Stimulated activated CD4-positive, alpha-beta T cell treated with anti-CD3 and anti-CD28 coated beads, Interleukin-2, amount 100 ng/mL, for 24 hours (primary cell): ENCODE results near the gene UBAP2L.
"Not testable (repeated sequence)": the region's sequence is repeated elsewhere in the genome, so short reads cannot be mapped to it uniquely, and the experiment has no call there.

ENCODE experiments used
- DNase-seq, 2 donors: peaks; one replicate each; pipeline ENCODE4 v3.0.0-alpha.2; 2020

UBAP2L gene

GRCh38 chr1:154206196-154206595 is 14.6 kb upstream of the UBAP2L start, which contains the start of gene CFAP141:
Gene CFAP141 (minus strand): TSS chr1:154206333. CDS start chr1:154206307, 26 bp downstream.
- DNase-seq, result no peak

DNA sequence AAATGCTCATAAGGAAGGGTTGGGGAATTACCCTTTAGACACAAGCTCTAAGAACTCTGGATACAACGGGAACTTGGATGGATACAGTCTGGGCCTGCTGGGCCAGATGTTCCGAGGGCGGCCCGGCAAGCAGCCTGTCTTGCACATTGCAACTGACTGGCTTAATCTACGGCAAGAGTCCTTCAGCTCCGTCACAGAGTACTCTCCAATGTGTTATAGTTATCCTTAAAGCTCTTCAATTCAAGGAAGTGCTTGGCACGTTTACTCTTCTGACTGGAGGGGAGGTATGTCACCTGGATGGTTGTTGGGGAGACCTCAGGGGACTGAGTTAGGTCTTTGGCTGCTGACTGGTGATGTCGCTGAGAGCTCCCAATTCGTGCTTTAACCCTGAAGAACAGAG is 13.5 kb upstream of the UBAP2L start:
- DNase-seq, result no peak

DNA sequence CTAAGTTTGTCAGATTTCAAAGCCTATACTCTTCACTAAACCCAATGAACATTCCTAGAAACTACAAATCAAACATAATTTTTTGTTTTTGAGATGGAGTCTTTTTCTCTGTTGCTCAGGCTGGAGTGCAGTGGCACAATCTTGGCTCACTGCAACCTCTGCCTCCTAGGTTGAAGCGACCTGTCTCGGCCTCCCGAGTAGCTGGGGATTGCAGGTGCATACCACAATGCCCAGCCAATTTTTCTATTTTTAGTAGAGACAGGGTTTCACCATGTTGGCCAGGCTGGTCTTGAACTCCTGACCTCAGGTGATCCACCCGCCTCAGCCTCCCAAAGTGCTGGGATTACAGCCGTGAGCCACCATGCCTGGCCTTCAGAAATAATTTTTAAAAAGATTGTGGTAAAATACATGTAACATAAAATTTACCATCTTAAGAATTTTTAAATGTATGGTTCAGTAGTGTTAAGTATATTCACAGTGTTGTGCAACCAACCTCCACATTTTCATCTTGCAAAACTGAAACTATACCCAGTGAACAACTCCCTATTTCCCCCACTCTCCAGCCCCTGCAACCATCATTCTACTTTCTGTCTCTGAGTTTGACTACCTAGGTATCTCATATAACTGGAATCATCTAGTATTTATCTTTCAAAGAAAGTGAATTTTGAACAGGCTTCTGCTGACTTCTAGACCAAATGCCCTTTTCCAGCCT is 11.9 kb upstream of the UBAP2L start:
- DNase-seq, result no peak

GRCh38 chr1:154212083-154212482 is 8.7 kb upstream of the UBAP2L start:
- DNase-seq, result no peak

GRCh38 chr1:154213274-154213673 is 7.5 kb upstream of the UBAP2L start:
- no peak for DNase-seq

GRCh38 chr1:154218545-154218944 is 2.2 kb upstream of the UBAP2L start:
- DNase-seq, result no peak

DNA sequence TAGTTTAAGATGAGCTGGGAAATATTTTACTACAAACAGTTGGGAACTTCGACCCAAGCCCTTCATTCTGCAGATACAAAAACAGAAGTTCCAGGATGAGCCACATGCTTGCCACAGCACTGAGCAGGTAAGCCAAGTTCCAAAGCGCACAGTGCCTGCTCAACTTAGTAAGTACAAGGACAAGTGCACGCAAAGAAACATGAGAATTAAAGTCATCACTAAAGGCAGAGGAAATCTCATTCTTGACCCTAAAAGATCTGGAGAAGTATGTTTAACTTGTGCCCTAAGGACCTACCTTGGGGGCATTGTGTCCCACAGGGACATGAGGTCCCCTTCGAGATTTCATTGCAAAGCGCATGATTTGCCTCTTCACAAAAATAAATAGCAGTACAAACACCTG is 1.2 kb upstream of the UBAP2L start:
- no peak for DNase-seq

DNA sequence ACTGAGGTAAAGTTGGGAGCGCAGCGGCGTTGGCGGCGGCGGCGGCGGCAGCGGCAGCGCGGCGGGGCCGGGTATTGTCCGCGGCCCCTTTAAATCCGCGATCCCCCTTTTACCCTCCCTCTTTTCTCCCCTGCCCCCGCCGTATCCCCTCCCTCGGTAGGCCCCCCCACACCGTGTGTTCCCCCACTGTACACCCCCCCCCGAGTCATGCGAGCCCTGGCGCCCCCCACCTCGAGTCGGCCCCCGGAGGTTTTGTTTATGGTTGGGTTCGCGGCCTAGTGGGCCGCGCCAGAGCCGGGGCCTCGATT is 169 bp downstream of the UBAP2L start:
- DNase-seq, result no peak

DNA sequence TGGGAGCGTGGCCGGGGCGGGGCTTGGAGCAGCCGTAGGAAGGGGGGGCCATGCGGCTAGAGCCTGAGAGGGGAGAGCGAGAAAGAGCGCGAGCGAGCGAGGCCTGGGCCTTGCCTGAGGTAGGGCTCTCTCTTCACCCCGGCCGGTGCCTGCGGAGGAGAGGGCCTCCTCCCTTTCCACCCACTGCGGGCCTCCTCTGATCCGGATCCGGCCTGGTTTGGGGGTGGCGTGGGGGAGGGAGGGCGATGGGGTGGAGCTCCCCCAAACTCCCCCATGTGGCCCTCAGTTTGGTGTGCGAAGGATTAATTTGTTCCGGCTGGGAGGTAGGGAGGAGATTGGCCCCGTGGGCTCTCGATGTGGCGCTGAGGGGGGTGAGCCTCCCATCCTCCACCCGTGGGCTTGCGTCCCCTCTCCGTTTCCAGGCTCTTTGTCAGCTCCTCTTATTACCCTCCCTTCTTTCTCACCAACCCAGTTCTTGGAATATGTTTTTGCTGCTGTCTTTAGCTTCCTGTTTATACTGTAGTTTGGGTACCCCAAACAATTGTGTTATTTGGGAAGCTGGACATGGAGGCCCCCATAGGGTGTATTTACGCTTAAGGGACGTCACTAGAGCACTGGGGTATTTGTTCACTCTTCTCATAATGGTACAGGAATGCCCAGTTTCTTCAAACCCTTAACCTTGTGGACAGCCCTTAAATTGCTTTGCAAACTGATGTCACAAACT is 685 bp downstream of the UBAP2L start:
- peak; percentile 66 to 74 for DNase-seq

DNA sequence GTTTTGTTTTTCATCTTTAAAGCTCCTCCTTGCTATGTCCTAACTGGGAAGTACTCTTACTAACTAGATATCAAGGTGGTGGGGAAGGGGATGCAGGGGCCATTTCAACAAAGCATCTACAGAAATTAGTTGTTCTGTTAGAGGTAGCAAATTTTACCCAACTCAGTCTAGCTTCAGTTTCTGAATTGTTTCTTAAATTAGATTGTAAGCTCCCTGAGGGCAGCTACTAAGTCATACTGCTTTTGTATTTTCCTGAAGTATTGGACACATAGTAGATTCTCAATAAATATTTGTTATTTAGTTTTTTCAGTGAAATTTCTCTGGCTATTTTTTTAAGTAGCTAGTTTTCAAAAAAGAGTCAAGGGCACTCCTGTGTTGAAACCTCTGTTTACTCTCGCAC is 1.8 kb downstream of the UBAP2L start:
- no peak for DNase-seq

GRCh38 chr1:154222918-154223317 is 2.2 kb downstream of the UBAP2L start:
- DNase-seq, result no peak

- no peak for DNase-seq
Observed at GRCh38 chr1:154223621-154224020, 2.9 kb downstream of the UBAP2L start.

- DNase-seq, result no peak
Observed at GRCh38 chr1:154225370-154225769, 4.6 kb downstream of the UBAP2L start.

GRCh38 chr1:154231112-154231511 is 10.4 kb downstream of the UBAP2L start:
- not testable (repeated sequence) for DNase-seq

- DNase-seq, result not testable (repeated sequence)
Observed at GRCh38 chr1:154233127-154233526, 12.4 kb downstream of the UBAP2L start.

- no peak for DNase-seq
Observed at GRCh38 chr1:154236855-154237254, 16.1 kb downstream of the UBAP2L start.

DNA sequence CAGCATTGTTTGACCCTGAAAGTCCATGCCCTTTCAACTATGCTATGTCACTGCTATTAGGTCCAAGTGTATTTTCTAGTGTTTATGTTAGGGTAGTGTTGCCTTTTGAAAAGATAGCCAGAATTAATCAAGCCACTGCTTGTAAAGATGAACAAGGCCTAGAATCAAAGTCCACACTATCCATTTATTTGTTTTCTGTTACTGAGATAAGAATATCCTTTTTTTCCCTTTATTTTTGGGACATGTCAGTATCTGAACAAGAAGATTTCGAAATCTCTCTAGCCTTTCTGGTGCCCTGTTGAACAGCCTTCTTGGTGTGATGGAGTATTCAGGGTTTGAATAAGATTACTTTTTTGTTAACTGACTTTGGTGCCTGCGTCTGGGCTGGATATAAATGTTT is 16.7 kb downstream of the UBAP2L start:
- no peak for DNase-seq

DNA sequence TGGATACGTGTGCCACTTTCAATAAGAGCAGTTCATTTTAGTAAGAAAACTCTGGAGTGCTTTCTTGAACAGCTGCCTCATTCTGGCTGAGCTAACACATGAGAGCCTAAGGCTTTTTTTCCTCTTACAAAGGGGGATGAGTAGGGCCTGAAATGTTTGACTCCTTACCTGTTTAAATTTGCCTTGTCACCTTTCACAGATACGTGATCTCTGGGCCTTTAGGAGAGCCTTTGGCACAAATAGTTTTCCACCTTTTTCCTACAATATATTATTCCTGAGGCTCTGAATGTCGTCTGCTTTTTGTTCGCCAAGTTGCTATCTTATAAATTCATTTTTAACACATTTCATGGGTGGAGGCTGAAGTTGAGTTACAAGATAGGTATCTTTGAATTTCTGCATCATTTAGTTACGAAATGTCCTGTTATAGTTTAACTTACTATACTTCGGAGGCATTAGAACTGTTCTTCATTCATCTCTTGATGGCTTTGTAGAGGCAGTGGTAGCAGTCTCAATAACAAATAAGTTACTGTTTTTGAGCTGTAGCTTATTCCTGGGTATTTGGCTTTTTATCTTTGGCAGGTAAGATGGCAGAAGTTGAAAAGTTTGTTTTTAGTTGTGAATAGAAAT is 17.2 kb downstream of the UBAP2L start:
- no peak for DNase-seq

DNA sequence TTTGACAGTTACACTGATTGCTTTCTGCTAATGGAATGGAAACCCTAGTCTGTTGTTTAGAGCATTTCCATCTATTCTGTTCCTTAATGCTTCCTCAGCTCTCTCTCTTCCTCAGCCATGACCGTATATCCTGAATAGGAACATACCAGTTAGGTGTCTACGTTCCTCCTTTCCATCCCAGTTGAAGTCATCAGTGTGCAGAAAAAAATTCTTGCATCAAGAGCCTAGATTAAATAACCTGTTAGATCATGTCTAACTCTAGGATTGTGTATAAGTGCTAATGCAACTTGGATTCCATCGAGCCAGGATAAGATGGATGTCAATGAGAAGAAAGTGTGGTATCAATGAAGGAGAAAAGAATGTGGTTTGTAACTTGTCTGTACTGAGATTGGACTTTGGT is 18.7 kb downstream of the UBAP2L start:
- DNase-seq, result no peak

DNA sequence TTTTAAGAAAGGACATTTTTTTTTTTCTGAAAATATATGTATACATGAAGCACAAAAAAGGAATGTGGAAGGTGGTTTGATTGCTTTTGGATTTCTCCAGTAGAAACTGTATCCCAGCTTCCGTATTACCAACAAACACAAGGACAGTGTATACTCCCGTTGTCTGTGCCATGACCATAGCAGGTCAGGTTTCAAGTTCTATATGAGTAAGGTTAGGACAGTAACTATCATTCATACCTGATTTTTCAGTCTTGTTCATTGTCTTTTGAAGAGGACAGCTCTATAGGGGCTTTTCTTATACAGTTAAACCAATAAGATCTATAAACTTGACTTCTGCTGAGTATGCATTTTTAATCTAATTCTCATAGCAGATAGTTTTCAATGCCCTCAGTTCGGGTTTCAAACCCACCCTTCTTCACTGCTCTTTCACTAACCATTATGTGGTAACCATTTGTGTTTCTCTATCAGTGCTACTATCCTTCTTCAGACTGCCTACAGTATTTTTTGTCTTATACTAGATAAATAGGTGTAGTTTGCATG is 19.6 kb downstream of the UBAP2L start:
- no peak for DNase-seq

DNA sequence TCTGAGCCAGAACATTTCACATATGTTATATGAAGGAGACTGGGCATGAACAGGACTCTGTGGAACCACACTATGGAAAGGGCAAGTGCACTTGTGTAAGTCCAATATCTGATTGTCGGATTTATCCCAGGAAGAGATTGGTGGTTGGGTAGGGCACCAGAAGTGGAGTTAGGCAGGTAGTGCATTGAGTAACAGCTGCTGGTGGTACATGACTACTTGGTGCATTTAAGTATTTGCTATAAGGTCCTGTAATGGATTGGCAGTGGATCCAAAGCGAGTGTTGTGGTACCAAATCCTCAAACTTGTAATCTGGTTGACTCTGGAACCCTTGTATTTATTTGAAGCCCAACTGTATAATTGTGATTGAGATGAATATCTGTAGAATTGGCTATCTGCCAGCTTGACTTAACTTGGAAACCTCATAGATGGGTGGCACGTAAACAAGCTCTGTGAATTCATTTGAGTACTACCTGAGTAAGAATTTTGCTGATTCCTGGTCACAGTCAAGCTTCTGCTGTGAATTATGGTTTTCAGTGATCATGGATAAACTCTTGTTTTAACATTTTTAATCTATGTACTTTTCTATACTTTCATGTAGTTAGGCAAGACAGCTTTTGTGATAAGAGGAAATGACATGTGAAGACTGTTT is 21.1 kb downstream of the UBAP2L start:
- DNase-seq, result no peak

DNA sequence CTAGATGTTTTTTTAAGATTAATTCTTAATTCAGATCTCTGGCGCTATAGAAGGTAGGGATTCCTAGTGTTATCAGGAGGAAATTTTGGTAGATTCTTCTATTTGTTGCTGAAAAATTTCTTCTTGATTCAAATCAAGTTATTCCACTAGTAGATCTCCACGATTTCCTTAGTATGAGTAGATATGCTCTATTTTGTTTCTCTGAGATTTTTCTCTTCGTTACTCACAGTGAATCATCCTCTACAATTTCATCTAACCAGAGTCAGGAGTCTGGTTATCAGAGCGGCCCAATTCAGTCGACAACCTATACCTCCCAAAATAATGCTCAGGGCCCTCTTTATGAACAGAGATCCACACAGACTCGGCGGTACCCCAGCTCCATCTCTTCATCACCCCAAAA is 32.9 kb downstream of the UBAP2L start:
- DNase-seq, result no peak

DNA sequence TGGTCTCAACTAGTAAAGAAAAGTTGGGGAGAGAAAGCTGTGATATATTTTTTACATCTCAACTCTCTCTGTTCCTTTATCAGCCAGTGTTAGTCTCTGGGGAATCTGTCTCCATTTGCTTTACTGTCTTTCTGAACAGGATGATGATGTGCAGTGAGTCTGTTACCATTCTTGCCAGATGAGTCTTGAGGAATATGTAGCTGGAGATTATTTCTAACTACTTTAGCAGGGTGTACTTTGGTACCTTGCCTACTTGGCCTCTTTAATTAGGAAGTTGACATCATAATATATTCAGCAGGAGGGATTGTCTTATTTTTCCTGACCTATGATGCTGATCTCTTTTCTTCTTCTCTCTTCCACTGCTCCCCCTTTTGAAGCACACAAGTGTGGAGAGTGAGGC is 35.9 kb downstream of the UBAP2L start:
- DNase-seq, result no peak

- no peak for DNase-seq
Observed at GRCh38 chr1:154258784-154259183, 38.0 kb downstream of the UBAP2L start.
